Astrocyte (in vitro differentiated cells and primary cell): ENCODE results near the gene DNASE1L3.

Source experiments
- EZH2 ChIP-seq: IDR thresholded peaks from 2 replicates; pipeline ENCODE4 v1.6.1; 2012; ENCODE audit warnings: mild to moderate bottlenecking, low read length, inconsistent platforms; ENCODE audit not compliant: insufficient read depth
- TF ChIP-seq, protein P1 (sequence below): IDR thresholded peaks from 2 replicates; pipeline ENCODE4 v1.5.1; 2011; ENCODE audit warnings: low read depth, mild to moderate bottlenecking, inconsistent platforms, low read length, moderate library complexity; ENCODE audit not compliant: insufficient read depth

DNA sequence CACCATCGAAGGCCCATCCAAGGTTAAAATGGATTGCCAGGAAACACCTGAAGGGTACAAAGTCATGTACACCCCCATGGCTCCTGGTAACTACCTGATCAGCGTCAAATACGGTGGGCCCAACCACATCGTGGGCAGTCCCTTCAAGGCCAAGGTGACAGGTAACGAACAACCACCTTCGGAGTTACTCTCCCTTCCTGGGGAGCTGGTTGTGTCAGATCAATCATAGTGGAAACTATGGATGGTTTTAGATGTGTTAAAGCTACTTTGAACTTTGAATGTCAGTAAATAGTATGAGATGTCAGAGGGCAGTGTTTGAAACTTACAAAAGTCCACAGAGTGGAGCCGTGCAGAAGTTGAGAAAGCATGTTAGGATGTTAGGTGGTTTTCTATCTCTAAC is 42.3 kb downstream of the DNASE1L3 start:
- TF ChIP-seq, protein P1, sequence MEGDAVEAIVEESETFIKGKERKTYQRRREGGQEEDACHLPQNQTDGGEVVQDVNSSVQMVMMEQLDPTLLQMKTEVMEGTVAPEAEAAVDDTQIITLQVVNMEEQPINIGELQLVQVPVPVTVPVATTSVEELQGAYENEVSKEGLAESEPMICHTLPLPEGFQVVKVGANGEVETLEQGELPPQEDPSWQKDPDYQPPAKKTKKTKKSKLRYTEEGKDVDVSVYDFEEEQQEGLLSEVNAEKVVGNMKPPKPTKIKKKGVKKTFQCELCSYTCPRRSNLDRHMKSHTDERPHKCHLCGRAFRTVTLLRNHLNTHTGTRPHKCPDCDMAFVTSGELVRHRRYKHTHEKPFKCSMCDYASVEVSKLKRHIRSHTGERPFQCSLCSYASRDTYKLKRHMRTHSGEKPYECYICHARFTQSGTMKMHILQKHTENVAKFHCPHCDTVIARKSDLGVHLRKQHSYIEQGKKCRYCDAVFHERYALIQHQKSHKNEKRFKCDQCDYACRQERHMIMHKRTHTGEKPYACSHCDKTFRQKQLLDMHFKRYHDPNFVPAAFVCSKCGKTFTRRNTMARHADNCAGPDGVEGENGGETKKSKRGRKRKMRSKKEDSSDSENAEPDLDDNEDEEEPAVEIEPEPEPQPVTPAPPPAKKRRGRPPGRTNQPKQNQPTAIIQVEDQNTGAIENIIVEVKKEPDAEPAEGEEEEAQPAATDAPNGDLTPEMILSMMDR, result no peak
- TF ChIP-seq EZH2, result no peak
